ENCODE measurements around the gene EML6. TPM values are rescaled to one million over a fixed set of nuclear protein-coding genes. Genes with fewer than 3 reads are reported as not detected.
"Not testable (repeated sequence)": the region's sequence is repeated elsewhere in the genome, so short reads cannot be mapped to it uniquely, and the experiment has no call there.

The EML6 gene
- total and polyA plus RNA-seq, 2 of the 13 experiments (the other 11 are each of a cell fraction or from before 2014, with no cell fraction given): 17.2 to 32.4 TPM

- TF ChIP-seq FOXP4 (CRISPR knock-in tag; IDR thresholded peaks at IDR 0.05) (0 out of 2 replicates have a peak, but pooled peaks have one; percentile 23), LCORL (CRISPR knock-in tag; IDR thresholded peaks at IDR 0.05) (0 out of 2 replicates have a peak, but pooled peaks have one; percentile 48), ETV5 (CRISPR knock-in tag; IDR thresholded peaks at IDR 0.05; ENCODE audit: borderline replicate concordance) (peak; percentile 95)
- not testable (repeated sequence) for TF ChIP-seq LCORL (IDR thresholded peaks at IDR 0.05)
Observed at GRCh38 chr2:54873236-54873635, 149.8 kb downstream of the EML6 start (continued).

- WGBS (ENCODE audit: low lambda C conversion rate): 88% methylated on average over 1 of the region's 1 CpG
- ChIA-PET POLR2A (no interaction called here), CTCF (ENCODE audit: low intra/inter-chr PET ratio, low total read pairs) (no interaction called here)
- in situ Hi-C loops (cut with HindIII; ENCODE audit: extremely low pct_ligation_motif_present, low pct_unique_long_range_greater_than_20kb): no loop called here
- no peak overlapping the region for H3K4me2 ChIP-seq (ENCODE audit: low read depth, low read length)
- H3K79me2 ChIP-seq (ENCODE audit: insufficient read depth, low read length): no peaks in the 10 kb centered on the region
- H3K27ac ChIP-seq (ENCODE audit: extremely low read length, insufficient read depth, low read length): no peak overlapping the region
- no peaks in the 10 kb centered on the region for H3K36me3 ChIP-seq (replicated peaks in 1 of 2; ENCODE audit: control insufficient read depth in 1 of 2, insufficient read depth in 2 of 2, low read length in 2 of 2)
- no peaks in the 10 kb centered on the region for H4K20me1 ChIP-seq (ENCODE audit: insufficient read depth, low read length)
- DNase-seq (ENCODE audit: low spot score): no peak
- no peaks in the 10 kb centered on the region for H3K9me3 ChIP-seq (ENCODE audit: low read length)
- no peak overlapping the region for H3K4me3 ChIP-seq (replicated peaks in 1 of 3; ENCODE audit: insufficient read depth in 1 of 3, low read depth in 2 of 3, low read length in 3 of 3)
- TF ChIP-seq PRMT3 (CRISPR knock-in tag; IDR thresholded peaks at IDR 0.05; ENCODE audit: borderline replicate concordance, low read depth) (no peak), IRF2 (CRISPR knock-in tag; IDR thresholded peaks at IDR 0.05) (no peak), ZNF775 (CRISPR knock-in tag; IDR thresholded peaks at IDR 0.05; ENCODE audit: borderline replicate concordance) (no peak), STAG1 (CRISPR knock-in tag; IDR thresholded peaks at IDR 0.05) (no peak), ATF1 (CRISPR knock-in tag; IDR thresholded peaks at IDR 0.05) (no peak), ZNF710 (CRISPR knock-in tag; IDR thresholded peaks at IDR 0.05; ENCODE audit: borderline replicate concordance) (no peak), YY1 (IDR thresholded peaks at IDR 0.05; ENCODE audit: insufficient read depth, insufficient replicate concordance, low read depth, low read length) (no peak), NR1H2 (CRISPR knock-in tag; IDR thresholded peaks at IDR 0.05; ENCODE audit: borderline replicate concordance, low read depth) (no peak)
- BruUV-seq (replicated peaks): no TSS peak
- no peak for ATAC-seq
- FAIRE-seq: no peak
- no peak overlapping the region for H2AFZ ChIP-seq (ENCODE audit: low read length)
- no peak overlapping the region for H3K9ac ChIP-seq (ENCODE audit: insufficient read depth, low read depth, low read length)
- intact Hi-C loops (cut with micrococcal nuclease; ENCODE audit: unreplicated experiment): no loop called here
- no peaks in the 10 kb centered on the region for H3K27me3 ChIP-seq (ENCODE audit: control insufficient read depth in 1 of 2, insufficient read depth in 2 of 2, low read length in 2 of 2)
- peaks cover 14% of the 10 kb centered on the region for H3K4me1 ChIP-seq (ENCODE audit: insufficient read depth, low read length)
Observed at GRCh38 chr2:54876764-54877163, 153.3 kb downstream of the EML6 start.
